Putamen (tissue), 1 donor: Measurements from ENCODE around the gene MYCBPAP.
"Not testable (repeated sequence)": the region's sequence is repeated elsewhere in the genome, so short reads cannot be mapped to it uniquely, and the experiment has no call there.

Experiments
- DNase-seq: peaks from one replicate; pipeline ENCODE4 v3.0.0-alpha.2; 2016; ENCODE audit warnings: low spot score

The MYCBPAP gene

GRCh38 chr17:50472286-50472685, 36.0 kb upstream of the MYCBPAP start:
- DNase-seq: no peak

DNA sequence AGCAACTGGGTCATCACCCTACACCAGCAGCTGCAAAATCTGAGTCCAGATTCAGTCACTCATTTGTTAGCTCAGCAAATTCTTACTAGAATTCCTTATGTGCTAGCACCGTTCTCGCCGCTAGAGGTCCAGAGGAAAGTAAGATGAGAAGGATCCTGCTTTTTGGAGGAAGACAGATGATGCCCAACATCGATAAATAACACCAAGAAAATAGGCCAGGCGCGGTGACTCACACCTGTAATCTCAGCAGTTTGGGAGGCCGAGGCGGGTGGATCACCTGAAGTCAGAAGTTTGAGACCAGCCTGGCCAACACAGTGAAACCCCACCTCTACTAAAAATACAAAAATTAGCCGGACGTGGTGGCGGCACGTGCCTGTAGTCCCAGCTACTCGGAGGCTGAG, 35.5 kb upstream of the MYCBPAP start:
- not testable (repeated sequence) for DNase-seq

DNA sequence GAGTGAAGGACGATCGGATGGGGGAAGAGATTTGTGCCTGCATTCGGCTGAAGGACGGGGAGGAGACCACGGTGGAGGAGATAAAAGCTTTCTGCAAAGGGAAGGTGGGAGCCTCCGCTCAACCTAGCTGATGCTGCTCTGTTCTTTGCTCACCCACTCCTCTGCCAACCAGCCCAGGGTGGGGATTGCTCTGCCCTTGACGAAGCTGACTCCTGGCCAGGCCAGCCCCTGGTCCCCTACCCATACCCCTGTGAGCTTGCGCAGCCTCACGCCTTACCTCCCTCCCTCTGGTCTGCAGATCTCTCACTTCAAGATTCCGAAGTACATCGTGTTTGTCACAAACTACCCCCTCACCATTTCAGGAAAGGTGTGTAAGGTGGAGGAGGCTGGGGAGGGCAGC, 34.3 kb upstream of the MYCBPAP start:
- DNase-seq: no peak

- DNase-seq: no peak
Measured at GRCh38 chr17:50474523-50474922, 33.7 kb upstream of the MYCBPAP start.

- DNase-seq: peak; percentile 27
Measured at GRCh38 chr17:50475362-50475761, 32.9 kb upstream of the MYCBPAP start.

DNA sequence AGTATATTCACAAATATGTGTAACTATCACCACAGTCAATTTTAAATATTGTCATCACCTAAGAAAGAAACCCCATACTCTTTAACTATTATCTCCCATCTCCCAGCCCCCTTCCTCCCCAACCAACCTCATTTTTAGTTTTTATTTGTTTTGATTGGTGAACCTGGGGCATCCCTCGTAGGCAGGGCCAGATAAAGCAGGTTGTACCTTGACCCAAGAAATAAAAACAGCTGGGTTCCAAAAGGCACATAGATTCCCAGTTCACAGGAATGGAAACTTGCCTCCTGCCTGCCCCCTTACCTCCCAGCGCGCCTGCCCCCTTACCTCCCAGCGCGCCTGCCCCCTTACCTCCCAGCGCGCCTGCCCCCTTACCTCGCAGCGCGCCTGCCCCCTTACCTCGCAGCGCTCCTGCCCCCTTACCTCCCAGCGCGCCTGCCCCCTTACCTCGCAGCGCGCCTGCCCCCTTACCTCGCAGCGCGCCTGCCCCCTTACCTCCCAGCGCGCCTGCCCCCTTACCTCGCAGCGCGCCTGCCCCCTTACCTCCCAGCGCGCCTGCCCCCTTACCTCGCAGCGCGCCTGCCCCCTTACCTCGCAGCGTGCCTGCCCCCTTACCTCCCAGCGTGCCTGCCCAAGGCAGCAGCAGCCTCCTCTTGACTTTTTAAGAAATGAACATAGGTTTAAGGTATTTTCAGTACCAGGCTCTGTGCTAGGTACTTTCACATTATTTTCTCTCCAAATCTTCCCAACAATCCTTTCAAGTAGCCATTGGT, 32.3 kb upstream of the MYCBPAP start:
- DNase-seq: not testable (repeated sequence)

DNA sequence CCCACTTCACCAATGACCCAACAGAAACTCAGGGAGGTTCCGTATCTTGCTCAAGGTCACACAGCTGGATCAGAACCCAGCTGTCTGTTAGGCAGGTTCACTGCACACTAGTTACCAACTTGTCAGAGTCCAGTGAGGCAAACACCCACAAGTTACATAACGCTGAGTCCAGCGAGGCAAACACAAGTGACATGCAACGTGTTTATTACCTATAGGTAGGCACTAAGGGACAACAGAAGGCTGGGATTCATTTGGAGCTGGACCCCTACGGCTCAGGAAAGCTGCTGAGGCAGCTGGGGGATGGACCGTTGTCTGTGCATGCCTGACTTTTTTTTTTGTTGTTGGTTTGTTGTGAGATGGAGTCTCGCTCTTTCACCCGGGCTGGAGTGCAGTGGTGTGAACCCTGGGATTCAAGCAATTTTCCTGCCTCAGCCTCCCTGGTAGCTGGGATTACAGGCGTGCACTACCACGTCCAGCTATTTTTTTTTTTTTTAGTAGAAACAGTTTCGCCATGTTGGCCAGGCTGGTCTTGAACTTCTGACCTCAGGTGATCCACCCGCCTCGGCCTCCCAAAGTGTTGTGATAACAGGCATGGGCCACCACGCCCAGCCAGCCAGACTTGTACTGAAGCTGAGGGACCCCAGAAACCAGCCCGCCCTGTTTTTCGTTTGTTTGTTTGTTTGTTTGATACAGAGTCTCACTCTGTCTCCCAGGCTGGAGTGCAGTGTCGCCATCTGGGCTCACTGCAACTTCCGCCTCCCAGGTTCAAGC, 31.5 kb upstream of the MYCBPAP start:
- no peak for DNase-seq

DNA sequence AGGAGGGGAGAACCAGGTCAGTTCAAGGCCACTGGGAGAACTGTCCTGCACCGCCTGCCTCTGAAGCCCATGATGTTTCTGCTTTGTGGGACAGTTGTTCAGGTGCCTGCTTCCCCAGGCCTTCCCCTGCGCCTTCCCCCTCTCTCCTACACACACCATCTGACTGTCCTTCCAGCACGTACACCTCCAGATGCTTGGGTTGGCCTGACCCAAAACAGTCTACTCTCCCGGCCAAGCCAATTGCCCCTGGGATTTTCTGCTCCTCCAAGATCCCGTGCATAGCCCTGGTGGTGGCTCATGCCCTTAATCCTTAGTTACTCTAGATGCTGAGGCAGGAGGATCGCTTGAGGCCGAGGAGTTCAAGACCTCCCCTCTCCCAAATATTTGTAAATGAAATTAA, 30.3 kb upstream of the MYCBPAP start:
- DNase-seq: no peak

GRCh38 chr17:50478391-50479381, 29.6 kb upstream of the MYCBPAP start, which contains the start of gene RSAD1:
Gene RSAD1 (plus strand): TSS chr17:50478860. CDS start chr17:50478885, 25 bp downstream.
- peak; percentile 88 for DNase-seq

DNA sequence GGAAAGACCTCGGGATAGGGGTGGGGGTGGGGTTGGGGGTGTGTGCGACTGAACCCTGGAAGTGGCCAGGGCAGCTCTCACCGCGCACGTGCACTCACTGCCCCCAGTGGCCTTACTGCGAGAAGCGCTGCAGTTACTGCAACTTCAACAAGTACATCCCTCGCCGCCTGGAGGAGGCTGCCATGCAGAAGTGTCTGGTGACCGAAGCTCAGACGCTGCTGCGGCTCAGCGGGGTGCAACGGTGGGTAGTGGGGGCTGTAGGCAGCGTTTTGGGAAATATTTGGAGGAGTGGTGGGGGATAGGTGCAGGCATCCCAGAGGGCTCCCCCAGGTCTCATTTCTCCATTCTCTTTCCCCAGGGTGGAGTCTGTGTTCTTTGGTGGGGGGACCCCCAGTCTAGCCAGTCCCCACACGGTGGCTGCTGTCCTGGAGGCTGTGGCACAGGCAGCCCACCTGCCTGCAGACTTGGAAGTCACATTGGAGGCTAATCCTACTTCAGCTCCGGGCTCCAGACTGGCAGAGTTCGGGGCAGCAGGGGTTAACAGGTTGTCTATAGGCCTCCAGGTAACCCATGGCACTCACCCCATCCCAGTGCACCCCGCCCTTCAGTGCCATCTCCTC, 28.6 kb upstream of the MYCBPAP start:
- peak; percentile 36 for DNase-seq

GRCh38 chr17:50480142-50480764, 28.0 kb upstream of the MYCBPAP start:
- no peak for DNase-seq

- DNase-seq: no peak
Measured at GRCh38 chr17:50480854-50481490, 27.3 kb upstream of the MYCBPAP start.

DNA sequence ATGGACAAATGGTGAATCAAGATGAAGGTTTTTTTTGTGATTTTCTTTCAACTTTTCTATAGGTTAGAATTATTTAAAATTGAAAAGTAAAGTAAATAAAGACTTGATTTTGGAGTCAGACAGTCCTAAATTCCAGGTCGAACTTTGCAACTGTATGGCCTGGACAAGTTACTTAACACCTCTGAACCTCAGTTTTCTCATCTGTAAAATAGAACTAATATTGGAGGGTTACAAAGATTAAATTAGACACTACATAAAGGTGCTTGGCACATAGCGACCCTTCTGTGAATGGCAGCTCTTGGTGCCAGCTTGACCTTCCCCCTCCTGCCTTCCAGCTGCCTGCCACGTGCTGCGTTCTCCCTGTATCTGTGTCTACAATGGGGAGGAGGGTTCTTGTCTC, 26.6 kb upstream of the MYCBPAP start:
- no peak for DNase-seq

- no peak for DNase-seq
Measured at GRCh38 chr17:50482110-50482509, 26.1 kb upstream of the MYCBPAP start.

- DNase-seq: peak; percentile 89
Measured at GRCh38 chr17:50482516-50482915, 25.7 kb upstream of the MYCBPAP start.

- no peak for DNase-seq
Measured at GRCh38 chr17:50483266-50483665, 25.0 kb upstream of the MYCBPAP start.

DNA sequence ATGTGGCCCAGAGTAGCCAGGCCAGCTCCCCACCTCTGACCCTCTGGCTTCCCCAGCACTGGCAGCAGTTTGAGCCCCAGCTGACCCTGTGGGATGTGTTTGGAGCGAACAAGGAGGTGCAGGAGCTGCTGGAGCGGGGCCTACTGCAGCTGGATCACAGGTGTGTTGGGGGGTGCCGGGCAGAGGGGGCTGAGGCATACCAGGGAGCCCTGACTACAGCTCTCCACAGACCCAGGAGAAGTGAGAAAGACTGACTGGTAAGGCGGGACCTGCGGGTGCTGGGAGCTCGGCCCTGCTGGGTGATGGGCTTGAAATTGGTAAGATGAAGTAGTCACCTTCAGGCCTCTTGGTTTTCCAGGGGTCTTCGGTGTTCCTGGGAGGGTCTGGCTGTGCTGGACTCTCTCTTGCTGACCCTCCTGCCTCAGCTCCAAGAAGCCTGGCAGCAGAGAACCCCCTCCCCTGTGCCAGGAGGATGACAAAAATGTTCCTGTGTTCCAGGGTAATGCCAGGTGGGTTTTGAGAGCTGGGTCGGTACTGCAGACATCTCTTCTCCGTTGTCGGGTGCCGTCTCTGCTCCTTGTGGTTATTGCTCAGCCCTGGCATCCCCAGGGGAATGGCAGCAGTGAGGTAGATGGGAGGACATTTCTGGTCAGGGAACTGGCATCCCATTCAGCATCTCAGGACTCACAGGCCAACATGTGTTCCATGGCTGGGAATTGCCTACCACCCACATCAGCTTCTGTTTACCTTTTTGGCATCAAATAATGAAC, 23.7 kb upstream of the MYCBPAP start:
- DNase-seq: no peak

DNA sequence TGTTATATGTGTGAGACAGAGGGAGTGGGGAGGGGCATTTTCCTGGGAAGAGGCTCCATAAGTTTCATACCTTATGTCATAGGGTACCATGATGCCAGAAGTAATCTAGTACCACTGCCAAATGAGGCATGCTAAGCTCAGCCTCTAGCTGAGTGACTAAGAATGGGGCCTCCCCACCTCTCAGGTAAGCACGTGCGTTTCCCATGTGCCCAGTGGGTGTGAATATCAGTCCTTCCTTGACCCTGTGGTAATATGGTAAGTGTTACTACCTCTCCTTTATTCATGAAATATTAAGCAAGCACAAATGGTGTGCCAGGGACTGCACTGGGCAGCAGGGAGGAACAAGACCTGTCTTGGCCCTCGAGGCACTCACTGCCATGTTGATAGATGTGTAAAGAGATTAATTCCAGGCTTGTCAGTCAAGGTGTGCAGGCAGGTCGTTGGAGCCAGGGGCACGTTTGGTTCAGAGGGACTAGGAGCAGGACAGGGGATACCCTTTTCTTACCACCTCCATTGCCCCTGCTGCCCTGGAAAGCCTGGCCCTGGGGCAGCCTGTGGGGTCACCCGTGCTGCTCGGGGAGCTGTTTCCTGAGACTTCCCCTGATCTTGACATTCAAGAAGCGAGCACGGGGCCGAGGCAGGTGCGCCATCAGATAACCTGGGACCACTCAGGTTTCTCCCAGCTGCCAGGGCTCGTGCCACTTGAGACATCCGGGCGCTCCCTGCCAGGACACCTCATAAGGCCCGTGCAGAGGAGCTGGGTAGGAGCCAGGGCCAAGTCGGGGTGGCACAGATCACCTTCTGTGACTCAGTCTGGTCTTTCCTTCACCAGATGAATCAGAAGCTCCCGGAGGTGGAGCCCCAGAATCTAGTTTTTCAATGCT, 20.8 kb upstream of the MYCBPAP start:
- no peak for DNase-seq

DNA sequence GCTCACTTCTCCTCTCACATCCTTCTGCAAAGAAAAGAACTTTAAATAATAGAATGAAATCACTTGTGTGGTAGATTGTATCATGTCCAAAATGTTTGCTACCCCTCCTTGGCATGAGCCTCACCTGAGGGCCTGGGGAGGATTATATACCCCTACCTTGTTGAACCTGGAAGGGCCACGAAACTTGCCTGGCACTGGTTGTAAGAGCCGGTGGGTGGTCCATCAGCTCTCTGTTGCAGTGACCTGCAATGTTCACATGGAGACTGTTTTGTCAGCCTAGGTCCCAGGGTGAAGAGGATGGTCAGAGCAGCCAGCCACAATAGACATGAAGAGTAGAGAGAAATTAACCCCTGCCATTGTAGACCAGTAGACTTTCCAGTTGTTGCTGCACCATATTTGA, 19.4 kb upstream of the MYCBPAP start:
- DNase-seq: no peak
